WTC11 (cell line): Measurements from ENCODE around the gene STEAP1B. TPM values are rescaled to one million over a fixed set of nuclear protein-coding genes. Genes with fewer than 3 reads are reported as not detected.

ENCODE experiments used
- ATAC-seq: fragments of 200-7000 bp; cut with Tn5 transposase; 2 replicates; pipeline ENCODE4 v1.10.0; 2021; ENCODE audit warnings: mild to moderate bottlenecking, moderate library complexity
- CTCF ChIA-PET: fragments of 300-600 bp; sonication (Branson Sonifier 250); formaldehyde crosslinking; loops from one replicate; lab custom pipeline; 2021; ENCODE audit warnings: antibody characterized with exemption; lab: Charles Lee
- POLR2A ChIA-PET: fragments of 350-600 bp; sonication (Branson Sonifier 250); formaldehyde crosslinking; loops from one replicate; lab custom pipeline; 2021; ENCODE audit warnings: antibody characterized with exemption; lab: Charles Lee
- DNase-seq: peaks from one replicate; pipeline ENCODE4 v3.0.0; 2021; ENCODE audit warnings: low spot score
- H3K27ac Mint-ChIP-seq: 2 replicates; pipeline ENCODE4 v1.8.0; 2021; ENCODE audit warnings: mixed read lengths
- H3K27me3 Mint-ChIP-seq: 2 replicates; pipeline ENCODE4 v1.8.0; 2021; ENCODE audit warnings: low read depth, mild to moderate bottlenecking, moderate library complexity, mixed read lengths
- H3K36me3 Mint-ChIP-seq: 2 replicates; pipeline ENCODE4 v1.8.0; 2021; ENCODE audit warnings: mixed read lengths
- H3K4me1 Mint-ChIP-seq: 2 replicates; pipeline ENCODE4 v1.8.0; 2022; ENCODE audit warnings: mixed read lengths
- H3K4me3 Mint-ChIP-seq: 2 replicates; pipeline ENCODE4 v1.8.0; 2021; ENCODE audit warnings: mild to moderate bottlenecking, moderate library complexity, mixed read lengths
- H3K9me3 Mint-ChIP-seq: 2 replicates; pipeline ENCODE4 v1.8.0; 2021; ENCODE audit warnings: mixed read lengths
- CREM ChIP-seq: sonication (generic); formaldehyde crosslinking; IDR thresholded peaks from 2 replicates; pipeline ENCODE4 v1.8.1; 2022; ENCODE audit warnings: mild to moderate bottlenecking, missing genetic modification reagents, moderate library complexity
- FOXP1 ChIP-seq: sonication (generic); formaldehyde crosslinking; IDR thresholded peaks from 2 replicates; pipeline ENCODE4 v1.8.0; 2022; ENCODE audit warnings: missing genetic modification reagents, mild to moderate bottlenecking, moderate library complexity, borderline replicate concordance
- GABPB1 ChIP-seq: sonication (generic); formaldehyde crosslinking; IDR thresholded peaks from 2 replicates; pipeline ENCODE4 v1.8.1; 2023; ENCODE audit warnings: mild to moderate bottlenecking, missing genetic modification reagents
- JAZF1 ChIP-seq: fragments of 250-450 bp; sonication (Bioruptor Pico); IDR thresholded peaks from 2 replicates; pipeline ENCODE4 v1.9.0; 2021; ENCODE audit warnings: moderate library complexity, mild to moderate bottlenecking, inconsistent platforms
- OVOL2 ChIP-seq: fragments of 250-450 bp; sonication (Bioruptor Pico); IDR thresholded peaks from 2 replicates; pipeline ENCODE4 v1.9.0; 2021; ENCODE audit warnings: mild to moderate bottlenecking, borderline replicate concordance
- RORB ChIP-seq: fragments of 250-450 bp; sonication (Bioruptor Pico); IDR thresholded peaks from 2 replicates; pipeline ENCODE4 v1.9.0; 2021; ENCODE audit warnings: mild to moderate bottlenecking
- SOX15 ChIP-seq: fragments of 250-450 bp; sonication (Bioruptor Pico); IDR thresholded peaks from 2 replicates; pipeline ENCODE4 v1.9.0; 2021; ENCODE audit warnings: mild to moderate bottlenecking
- TP53 ChIP-seq: sonication (generic); formaldehyde crosslinking; IDR thresholded peaks from 2 replicates; pipeline ENCODE4 v1.8.1; 2023; ENCODE audit warnings: mild to moderate bottlenecking, missing genetic modification reagents
- ZNF121 ChIP-seq: sonication (generic); formaldehyde crosslinking; IDR thresholded peaks from 2 replicates; pipeline ENCODE4 v1.8.0; 2023; ENCODE audit warnings: missing genetic modification reagents
- ZNF138 ChIP-seq: sonication (generic); formaldehyde crosslinking; conservative IDR thresholded peaks from 2 replicates; pipeline ENCODE4 v1.8.1; 2022; ENCODE audit warnings: mild to moderate bottlenecking, moderate library complexity, missing genetic modification reagents
- ZNF219 ChIP-seq: sonication (generic); formaldehyde crosslinking; IDR thresholded peaks from 2 replicates; pipeline ENCODE4 v1.8.0; 2023; ENCODE audit warnings: missing genetic modification reagents, mild to moderate bottlenecking, borderline replicate concordance
- ZNF263 ChIP-seq: sonication (generic); formaldehyde crosslinking; IDR thresholded peaks from 2 replicates; pipeline ENCODE4 v1.8.1; 2022; ENCODE audit warnings: low read depth, mild to moderate bottlenecking, moderate library complexity, missing genetic modification reagents
- ZNF423 ChIP-seq: fragments of 250-450 bp; sonication (Bioruptor Pico); IDR thresholded peaks from 2 replicates; pipeline ENCODE4 v2.1.2; 2022; ENCODE audit warnings: mild to moderate bottlenecking, moderate library complexity
- total RNA-seq: library from RNA; stranded (reverse); gene quantifications from 3 replicates; pipeline ENCODE4 v1.2.3, GENCODE V29; 2021
- TF ChIP-seq, protein P1 (sequence below): sonication (generic); formaldehyde crosslinking; IDR thresholded peaks from 2 replicates; pipeline ENCODE4 v1.8.1; 2023; ENCODE audit warnings: mild to moderate bottlenecking, missing genetic modification reagents, borderline replicate concordance
- TF ChIP-seq, protein P2 (sequence below): fragments of 250-450 bp; sonication (Bioruptor Pico); conservative IDR thresholded peaks from 2 replicates; pipeline ENCODE4 v1.9.0; 2021; ENCODE audit warnings: mild to moderate bottlenecking
- TF ChIP-seq, protein P3 (sequence below): sonication (generic); formaldehyde crosslinking; IDR thresholded peaks from 2 replicates; pipeline ENCODE4 v1.8.1; 2023; ENCODE audit warnings: mild to moderate bottlenecking, missing genetic modification reagents
- TF ChIP-seq, protein P4 (sequence below): sonication (generic); formaldehyde crosslinking; IDR thresholded peaks from 2 replicates; pipeline ENCODE4 v1.8.0; 2022; ENCODE audit warnings: mild to moderate bottlenecking, missing genetic modification reagents
- TF ChIP-seq, protein P5 (sequence below): fragments of 200-600 bp; IDR thresholded peaks from 2 replicates; pipeline ENCODE4 v1.8.0; 2022; ENCODE audit warnings: antibody characterized with exemption
- TF ChIP-seq, protein P6 (sequence below): fragments of 250-450 bp; sonication (Bioruptor Pico); IDR thresholded peaks from 2 replicates; pipeline ENCODE4 v1.9.0; 2021; ENCODE audit warnings: moderate library complexity, mild to moderate bottlenecking, inconsistent platforms, borderline replicate concordance

The STEAP1B gene
- total RNA-seq, 1 experiment from 2014 or later: 5.5 TPM

DNA sequence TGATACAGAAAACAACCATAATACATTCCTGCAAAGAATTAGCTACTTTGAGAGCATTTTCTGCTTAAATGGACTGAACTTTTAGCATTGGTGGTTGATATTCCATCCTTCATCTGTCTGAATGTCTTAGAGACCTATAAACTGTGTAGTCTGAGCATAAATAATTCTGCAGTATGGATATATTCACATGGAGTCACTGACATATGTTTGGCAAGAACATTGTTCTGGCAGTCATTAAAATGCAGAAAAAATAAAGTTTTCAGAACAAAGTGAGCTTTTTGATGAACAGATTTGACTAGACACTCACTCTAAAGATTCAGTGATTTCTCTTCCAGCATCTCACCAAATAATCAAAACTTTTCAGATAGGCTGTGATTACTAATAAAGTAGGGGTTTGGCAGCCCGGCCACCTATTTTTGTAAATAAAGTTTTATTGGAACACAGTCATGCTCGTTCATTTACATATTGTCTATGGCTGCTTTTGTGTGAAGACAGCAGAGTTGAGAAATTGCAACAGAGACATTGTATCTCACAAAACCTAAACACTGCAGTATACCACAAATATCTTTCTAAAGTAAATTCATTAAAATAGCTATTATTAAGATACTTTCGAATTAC lies 98.9 kb downstream of the STEAP1B start:
- no peaks in the 10 kb centered on the region for H3K36me3 Mint-ChIP-seq
- ChIA-PET POLR2A (interaction anchor here (1.0 kb wide), 1 partner anchor 24 kb away, joined by 3 read pairs; no protein-coding TSS in a partner anchor), CTCF (interaction anchor here (0.8 kb wide), 1 partner anchor 51 kb away, joined by 4 read pairs; no protein-coding TSS in a partner anchor)
- no peaks in the 10 kb centered on the region for H3K9me3 Mint-ChIP-seq
- peaks cover 12% of the 10 kb centered on the region for H3K4me1 Mint-ChIP-seq
- no peak overlapping the region for H3K4me3 Mint-ChIP-seq
- H3K27ac Mint-ChIP-seq: no peak overlapping the region
- DNase-seq: no peak
- no peaks in the 10 kb centered on the region for H3K27me3 Mint-ChIP-seq
- no peak for ATAC-seq
- TF ChIP-seq TP53 (CRISPR knock-in tag) (no peak), JAZF1 (CRISPR knock-in tag) (no peak), SOX15 (CRISPR knock-in tag) (no peak), ZNF121 (CRISPR knock-in tag) (no peak), CREM (CRISPR knock-in tag) (no peak), FOXP1 (CRISPR knock-in tag) (no peak), ZNF263 (no peak), OVOL2 (CRISPR knock-in tag) (no peak), GABPB1 (no peak), RORB (CRISPR knock-in tag) (no peak), ZNF138 (CRISPR knock-in tag) (no peak), ZNF219 (no peak), ZNF423 (CRISPR knock-in tag) (no peak)
- TF ChIP-seq, protein P1, sequence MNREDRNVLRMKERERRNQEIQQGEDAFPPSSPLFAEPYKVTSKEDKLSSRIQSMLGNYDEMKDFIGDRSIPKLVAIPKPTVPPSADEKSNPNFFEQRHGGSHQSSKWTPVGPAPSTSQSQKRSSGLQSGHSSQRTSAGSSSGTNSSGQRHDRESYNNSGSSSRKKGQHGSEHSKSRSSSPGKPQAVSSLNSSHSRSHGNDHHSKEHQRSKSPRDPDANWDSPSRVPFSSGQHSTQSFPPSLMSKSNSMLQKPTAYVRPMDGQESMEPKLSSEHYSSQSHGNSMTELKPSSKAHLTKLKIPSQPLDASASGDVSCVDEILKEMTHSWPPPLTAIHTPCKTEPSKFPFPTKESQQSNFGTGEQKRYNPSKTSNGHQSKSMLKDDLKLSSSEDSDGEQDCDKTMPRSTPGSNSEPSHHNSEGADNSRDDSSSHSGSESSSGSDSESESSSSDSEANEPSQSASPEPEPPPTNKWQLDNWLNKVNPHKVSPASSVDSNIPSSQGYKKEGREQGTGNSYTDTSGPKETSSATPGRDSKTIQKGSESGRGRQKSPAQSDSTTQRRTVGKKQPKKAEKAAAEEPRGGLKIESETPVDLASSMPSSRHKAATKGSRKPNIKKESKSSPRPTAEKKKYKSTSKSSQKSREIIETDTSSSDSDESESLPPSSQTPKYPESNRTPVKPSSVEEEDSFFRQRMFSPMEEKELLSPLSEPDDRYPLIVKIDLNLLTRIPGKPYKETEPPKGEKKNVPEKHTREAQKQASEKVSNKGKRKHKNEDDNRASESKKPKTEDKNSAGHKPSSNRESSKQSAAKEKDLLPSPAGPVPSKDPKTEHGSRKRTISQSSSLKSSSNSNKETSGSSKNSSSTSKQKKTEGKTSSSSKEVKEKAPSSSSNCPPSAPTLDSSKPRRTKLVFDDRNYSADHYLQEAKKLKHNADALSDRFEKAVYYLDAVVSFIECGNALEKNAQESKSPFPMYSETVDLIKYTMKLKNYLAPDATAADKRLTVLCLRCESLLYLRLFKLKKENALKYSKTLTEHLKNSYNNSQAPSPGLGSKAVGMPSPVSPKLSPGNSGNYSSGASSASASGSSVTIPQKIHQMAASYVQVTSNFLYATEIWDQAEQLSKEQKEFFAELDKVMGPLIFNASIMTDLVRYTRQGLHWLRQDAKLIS (CRISPR knock-in tag): no peak
- TF ChIP-seq, protein P2, sequence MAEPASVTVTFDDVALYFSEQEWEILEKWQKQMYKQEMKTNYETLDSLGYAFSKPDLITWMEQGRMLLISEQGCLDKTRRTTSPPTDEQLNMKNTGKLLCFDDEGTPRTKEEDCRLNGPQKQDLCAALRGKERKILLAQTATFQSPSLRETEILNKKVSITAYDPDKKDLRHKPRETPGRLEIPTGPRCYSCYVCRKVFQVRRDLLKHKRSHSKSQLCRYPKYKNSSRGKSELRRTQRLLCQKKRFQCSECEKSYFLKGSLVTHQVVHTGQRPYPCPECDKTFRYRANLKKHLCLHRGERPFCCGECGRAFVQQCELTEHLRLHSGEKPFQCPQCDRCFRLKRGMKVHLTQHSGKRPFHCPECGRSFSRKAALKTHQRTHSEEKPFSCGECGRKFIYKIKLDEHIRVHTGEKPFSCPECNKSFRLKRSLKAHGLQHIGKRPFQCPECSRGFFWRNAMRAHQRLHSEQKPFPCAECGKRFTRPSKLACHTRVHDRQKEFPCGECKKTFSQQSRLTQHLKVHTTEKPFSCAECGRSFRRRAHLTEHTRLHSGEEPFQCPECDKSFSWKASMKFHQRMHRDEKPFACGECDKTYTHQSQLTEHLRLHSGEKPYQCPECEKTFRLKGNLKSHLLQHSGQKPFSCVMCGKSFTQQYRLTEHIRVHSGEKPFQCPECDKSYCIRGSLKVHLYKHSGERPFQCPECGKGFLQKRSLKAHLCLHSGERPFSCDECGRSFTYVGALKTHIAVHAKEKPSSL: no peak
- TF ChIP-seq, protein P3, sequence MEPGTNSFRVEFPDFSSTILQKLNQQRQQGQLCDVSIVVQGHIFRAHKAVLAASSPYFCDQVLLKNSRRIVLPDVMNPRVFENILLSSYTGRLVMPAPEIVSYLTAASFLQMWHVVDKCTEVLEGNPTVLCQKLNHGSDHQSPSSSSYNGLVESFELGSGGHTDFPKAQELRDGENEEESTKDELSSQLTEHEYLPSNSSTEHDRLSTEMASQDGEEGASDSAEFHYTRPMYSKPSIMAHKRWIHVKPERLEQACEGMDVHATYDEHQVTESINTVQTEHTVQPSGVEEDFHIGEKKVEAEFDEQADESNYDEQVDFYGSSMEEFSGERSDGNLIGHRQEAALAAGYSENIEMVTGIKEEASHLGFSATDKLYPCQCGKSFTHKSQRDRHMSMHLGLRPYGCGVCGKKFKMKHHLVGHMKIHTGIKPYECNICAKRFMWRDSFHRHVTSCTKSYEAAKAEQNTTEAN: no peak
- TF ChIP-seq, protein P4, sequence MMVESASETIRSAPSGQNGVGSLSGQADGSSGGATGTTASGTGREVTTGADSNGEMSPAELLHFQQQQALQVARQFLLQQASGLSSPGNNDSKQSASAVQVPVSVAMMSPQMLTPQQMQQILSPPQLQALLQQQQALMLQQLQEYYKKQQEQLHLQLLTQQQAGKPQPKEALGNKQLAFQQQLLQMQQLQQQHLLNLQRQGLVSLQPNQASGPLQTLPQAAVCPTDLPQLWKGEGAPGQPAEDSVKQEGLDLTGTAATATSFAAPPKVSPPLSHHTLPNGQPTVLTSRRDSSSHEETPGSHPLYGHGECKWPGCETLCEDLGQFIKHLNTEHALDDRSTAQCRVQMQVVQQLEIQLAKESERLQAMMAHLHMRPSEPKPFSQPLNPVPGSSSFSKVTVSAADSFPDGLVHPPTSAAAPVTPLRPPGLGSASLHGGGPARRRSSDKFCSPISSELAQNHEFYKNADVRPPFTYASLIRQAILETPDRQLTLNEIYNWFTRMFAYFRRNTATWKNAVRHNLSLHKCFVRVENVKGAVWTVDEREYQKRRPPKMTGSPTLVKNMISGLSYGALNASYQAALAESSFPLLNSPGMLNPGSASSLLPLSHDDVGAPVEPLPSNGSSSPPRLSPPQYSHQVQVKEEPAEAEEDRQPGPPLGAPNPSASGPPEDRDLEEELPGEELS (CRISPR knock-in tag): no peak
- TF ChIP-seq, protein P5, sequence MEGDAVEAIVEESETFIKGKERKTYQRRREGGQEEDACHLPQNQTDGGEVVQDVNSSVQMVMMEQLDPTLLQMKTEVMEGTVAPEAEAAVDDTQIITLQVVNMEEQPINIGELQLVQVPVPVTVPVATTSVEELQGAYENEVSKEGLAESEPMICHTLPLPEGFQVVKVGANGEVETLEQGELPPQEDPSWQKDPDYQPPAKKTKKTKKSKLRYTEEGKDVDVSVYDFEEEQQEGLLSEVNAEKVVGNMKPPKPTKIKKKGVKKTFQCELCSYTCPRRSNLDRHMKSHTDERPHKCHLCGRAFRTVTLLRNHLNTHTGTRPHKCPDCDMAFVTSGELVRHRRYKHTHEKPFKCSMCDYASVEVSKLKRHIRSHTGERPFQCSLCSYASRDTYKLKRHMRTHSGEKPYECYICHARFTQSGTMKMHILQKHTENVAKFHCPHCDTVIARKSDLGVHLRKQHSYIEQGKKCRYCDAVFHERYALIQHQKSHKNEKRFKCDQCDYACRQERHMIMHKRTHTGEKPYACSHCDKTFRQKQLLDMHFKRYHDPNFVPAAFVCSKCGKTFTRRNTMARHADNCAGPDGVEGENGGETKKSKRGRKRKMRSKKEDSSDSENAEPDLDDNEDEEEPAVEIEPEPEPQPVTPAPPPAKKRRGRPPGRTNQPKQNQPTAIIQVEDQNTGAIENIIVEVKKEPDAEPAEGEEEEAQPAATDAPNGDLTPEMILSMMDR: no peak
- TF ChIP-seq, protein P6, sequence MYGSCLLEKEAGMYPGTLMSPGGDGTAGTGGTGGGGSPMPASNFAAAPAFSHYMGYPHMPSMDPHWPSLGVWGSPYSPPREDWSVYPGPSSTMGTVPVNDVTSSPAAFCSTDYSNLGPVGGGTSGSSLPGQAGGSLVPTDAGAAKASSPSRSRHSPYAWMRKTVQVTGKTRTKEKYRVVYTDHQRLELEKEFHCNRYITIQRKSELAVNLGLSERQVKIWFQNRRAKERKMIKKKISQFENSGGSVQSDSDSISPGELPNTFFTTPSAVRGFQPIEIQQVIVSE (CRISPR knock-in tag): no peak
